NCI-H1417 treated with DMSO at 0.1 percent for 48 hours (cell line): ENCODE data around the gene PHC2.

Experiments
- DNase-seq: peaks from one replicate; lab custom pipeline; 2025; lab: John Stamatoyannopoulos, UW

The PHC2 gene

DNA sequence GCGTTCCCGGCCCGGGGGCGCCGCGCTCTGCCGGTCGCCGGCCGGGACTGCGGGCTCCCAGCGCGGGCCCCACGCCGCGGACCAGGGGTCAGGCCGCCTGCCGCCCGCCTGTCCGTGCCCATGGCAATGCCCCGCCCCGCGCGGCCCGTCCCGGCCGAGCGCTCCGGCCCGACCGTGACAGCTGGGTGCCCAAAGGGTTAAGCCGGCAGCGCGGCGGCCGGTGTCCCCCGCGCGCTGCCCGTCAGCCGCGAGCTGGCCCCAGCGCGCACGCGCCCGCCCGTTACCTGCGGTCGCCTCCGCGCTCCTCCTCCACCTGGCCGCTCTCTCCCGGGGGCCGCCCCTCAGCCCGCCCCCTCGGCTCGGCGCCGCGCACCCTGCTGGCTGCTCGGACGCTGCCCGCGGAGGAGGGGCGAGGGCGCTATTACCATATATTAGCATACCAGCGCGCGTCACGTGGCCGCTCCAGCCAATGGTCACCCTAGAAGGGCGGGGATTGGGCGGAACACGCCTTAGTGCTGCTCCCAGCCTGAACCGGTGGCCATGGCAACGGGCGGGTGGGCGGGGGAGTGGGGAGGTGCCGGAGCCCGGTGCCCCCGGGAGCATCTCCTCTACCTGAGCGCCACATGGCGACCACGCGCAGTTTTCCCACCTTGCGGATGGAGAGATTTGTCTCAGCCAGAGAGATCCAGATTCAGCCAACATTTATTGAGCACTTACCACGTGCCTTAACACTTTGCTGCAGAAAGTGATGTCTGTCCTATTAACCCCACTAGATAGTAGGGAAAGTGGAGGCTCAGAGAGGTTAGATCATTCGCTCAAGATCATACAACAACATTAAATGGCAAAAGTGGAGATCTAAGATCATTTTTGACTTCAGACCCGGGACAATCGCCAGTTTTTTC lies at the start of gene PHC2:
TSS of gene PHC2 (minus strand) at position 404 of the 902 bp plus-strand sequence. CDS start 55,556 bp downstream, outside the sequence.
- peak; percentile 82 for DNase-seq

DNA sequence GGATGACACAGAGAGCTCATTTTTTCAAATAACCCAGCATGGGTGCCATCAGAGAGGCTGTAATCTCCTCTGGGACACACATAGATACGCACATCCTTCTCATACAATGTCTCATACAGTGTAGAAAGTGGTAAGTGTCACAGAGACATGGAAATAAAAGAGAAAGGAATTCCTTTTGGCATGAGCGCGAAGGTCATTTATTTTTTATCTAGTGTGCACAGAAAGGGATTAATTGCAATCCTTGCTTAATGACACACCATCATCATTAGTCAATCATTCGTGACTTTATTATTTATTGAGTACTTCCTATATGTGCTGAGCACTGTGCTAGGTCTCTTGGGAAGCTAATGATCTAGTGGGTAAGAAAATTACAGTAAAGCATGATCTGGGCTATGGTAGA lies 46.6 kb upstream of the PHC2 start:
- no peak for DNase-seq

GRCh38 chr1:33473900-33474299 lies 43.0 kb upstream of the PHC2 start:
- DNase-seq, result no peak

DNA sequence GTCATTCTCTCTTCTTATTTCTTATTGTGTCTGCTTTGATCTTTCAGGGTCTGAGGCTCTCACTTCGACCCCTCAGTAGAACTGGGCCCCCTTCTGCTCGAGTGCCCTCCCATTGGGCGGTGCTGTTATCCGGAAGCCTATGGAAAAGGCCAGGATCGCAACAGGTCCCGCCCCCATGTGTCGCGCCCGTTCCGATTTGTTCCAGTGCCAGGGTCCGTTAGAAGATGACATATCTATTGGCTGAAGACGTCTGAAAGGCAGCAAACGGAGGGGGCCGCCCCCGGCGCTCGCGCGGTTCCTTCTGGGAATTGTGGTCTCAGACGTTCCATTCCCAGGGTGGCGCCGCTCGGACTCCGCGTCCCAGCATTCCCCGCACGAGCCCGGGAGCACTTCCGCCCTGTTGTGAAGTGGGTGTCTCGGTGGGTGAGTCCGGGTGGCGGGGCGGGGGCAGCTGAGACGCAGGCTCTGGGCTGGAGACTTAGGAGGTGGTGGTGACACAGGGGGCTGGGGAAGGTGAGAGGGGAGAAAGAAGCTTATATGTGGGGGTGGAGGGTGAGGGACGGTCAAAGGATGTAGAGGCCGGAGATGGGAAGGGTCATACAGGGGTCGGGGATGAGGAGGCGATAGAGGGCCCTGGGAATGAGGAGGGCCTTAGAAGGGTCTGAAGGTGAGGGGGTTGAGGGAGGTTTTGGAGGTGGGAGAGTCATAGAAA lies 41.5 kb upstream of the PHC2 start, which contains the start of gene ZSCAN20:
TSS of gene ZSCAN20 (plus strand) at position 377 of the 712 bp plus-strand sequence. CDS start 6,644 bp downstream, outside the sequence.
- DNase-seq, result peak; percentile 90

DNA sequence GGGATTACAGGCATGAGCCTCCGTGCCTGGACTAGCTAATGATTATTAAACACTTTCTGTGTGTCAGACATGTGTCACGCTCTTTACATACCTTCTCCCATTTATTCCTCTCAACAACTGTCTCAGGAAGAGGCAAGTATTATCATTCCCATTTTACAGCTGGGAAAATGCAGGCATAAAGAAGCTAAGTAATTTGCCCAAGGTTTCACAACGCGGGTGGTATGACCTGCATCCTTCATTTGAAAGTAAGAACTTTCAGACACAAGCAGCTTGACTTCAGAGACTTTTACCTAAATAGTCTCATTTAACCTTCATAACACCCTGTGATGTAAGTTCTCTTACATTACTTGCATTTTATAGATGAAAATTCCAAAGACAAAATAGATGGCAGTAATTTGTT lies 40.5 kb upstream of the PHC2 start:
- no peak for DNase-seq

GRCh38 chr1:33470495-33471012 lies 39.7 kb upstream of the PHC2 start:
- peak; percentile 75 for DNase-seq

DNA sequence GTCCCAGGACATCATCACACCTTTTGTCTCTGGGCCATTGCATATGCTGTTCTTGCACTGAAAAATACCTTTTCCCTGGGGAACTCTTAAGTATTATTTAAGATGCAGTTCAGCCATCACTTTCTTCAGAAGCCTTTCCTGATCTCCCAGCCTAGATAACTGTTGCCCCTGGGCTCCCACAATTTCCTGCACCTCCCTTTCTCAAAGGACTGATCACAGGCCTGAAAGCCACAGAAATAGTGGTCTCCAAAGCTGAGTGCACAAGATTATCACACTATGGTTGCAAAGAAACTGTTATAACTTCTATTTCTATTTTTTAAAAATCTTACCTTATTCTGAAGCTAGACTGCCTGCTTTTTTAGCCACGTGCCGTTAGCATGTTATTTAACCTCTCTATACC lies 38.8 kb upstream of the PHC2 start:
- DNase-seq, result no peak

DNA sequence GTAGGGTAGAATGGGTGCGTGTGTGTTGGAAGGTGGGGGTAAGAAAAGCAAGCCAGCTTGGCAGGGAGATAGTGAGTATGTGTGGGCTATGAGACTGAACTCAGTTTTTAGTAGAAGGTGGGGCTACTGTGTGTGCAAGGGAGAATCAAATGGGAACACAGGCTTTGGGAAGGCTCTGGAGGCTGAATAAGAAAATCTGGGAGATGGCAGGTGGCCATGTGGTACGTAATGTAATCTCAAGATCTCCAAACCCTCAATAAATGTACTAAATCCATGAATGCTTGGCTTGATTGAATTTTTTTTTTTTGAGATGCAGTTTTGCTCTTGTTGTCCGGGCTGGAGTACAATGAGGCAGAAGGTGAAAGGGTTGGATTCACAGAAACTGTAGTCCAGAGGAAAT lies 38.1 kb upstream of the PHC2 start:
- no peak for DNase-seq

GRCh38 chr1:33468531-33468930 lies 37.6 kb upstream of the PHC2 start:
- DNase-seq, result no peak

- no peak for DNase-seq
These were observed 37.1 kb upstream of the PHC2 start for GRCh38 chr1:33468011-33468410.

GRCh38 chr1:33466159-33466558 lies 35.3 kb upstream of the PHC2 start:
- no peak for DNase-seq

GRCh38 chr1:33465316-33465715 lies 34.4 kb upstream of the PHC2 start:
- DNase-seq, result no peak

DNA sequence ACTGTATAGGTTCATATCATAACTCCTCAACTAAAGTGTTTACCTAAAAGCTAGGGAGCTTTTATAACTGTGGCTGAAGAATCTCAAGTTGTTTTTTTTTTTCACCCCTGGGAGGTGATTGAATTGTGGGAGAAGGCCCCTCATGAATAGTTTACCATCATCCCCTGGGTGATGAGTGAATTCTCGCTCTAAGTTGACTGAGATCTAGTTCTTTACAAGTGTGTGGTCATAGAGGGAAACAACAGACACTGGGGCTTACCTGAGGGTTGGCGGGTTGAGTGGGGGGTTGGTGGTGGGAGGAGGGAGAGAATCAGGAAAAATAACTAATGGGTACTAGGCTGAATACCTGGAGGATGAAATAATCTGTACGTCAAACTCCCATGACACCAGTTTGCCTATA lies 33.7 kb upstream of the PHC2 start:
- no peak for DNase-seq

DNA sequence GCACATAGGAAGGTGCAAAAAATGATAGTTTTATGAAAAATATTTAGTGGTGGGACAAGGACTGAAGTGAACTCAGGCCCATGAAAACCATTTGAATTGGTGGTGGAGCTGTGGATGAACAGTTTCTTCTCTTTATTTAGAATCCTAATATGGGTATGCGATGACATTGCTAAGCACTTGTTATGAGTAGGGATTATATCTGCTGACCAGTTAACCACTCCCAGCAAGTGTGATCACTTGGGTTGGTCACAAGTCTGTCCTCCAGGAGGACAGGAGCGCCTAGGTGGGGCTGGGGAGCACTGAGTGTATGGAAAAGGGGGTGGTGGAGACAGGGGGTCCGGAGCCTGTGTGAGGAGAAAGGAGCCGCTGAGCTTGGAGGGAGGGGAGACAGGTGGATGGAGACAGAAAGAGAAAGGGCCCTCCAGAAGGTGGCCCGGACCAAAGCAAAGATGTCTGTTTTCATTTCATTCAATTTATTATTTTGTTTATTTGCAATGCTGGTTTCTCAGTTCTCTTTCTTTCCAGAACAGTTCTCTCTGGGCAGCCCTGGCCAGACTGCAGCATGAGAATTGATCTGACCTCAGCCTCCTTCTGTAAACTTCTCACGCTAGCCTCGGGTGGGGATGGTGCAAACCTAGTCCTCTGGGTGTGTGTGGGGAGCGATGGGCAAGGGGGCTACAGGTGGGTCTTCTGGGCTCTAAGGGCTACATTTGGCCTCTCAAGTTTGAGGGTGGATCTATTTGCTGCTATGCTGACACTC lies 31.7 kb upstream of the PHC2 start:
- DNase-seq, result no peak

DNA sequence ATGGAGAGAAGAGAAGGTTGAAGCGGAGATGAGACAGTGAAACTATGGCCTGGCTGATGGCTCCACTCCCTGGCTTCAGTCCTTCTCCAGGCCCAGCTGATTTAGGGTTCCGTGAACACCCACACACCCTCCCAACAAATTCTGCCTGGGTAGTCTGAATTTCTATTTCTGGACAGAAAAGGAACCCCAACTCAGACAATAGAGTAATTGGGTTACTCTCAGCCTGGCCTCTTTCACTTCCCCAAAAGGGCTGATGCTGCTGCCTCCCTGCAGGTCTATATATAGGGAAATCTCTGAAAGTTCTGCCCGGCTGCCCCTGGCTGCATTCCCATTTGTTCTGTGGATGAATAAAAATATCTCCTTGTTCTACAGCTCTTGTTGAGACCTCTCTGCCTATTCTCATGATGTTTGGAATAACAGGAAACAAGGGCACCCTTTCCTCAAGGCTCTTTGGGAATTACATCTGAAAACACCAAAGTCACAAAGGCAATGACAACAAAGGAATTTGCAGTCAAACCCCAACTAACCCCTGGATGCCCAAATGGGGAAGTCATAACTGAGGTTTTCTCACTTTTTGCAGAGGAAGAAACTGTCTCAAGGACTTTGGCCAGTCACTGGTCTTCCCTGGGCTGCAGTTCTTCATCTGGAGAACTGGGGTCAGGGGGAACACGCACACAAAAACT lies 30.2 kb upstream of the PHC2 start:
- DNase-seq, result no peak

GRCh38 chr1:33460144-33460543 lies 29.2 kb upstream of the PHC2 start:
- DNase-seq, result no peak

- DNase-seq, result no peak
These were observed 28.8 kb upstream of the PHC2 start for GRCh38 chr1:33459691-33460090.

DNA sequence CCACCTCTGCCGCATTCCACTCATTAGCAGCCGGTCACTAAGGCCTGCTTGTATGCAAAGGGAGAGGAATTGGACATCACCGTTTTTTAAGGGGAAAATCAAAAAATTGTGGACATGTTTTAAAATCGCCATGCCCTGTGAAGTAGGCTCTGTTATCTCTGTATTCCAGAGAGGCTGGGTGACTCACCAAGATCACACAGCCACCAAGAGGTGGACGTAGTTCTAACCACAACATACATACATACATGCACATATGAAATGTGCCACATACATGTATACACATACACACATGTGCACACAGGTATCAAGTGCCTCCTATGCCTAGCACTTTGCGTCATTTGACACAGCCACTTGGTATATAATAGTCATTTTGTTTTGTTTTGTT lies 25.6 kb upstream of the PHC2 start:
- DNase-seq, result no peak

DNA sequence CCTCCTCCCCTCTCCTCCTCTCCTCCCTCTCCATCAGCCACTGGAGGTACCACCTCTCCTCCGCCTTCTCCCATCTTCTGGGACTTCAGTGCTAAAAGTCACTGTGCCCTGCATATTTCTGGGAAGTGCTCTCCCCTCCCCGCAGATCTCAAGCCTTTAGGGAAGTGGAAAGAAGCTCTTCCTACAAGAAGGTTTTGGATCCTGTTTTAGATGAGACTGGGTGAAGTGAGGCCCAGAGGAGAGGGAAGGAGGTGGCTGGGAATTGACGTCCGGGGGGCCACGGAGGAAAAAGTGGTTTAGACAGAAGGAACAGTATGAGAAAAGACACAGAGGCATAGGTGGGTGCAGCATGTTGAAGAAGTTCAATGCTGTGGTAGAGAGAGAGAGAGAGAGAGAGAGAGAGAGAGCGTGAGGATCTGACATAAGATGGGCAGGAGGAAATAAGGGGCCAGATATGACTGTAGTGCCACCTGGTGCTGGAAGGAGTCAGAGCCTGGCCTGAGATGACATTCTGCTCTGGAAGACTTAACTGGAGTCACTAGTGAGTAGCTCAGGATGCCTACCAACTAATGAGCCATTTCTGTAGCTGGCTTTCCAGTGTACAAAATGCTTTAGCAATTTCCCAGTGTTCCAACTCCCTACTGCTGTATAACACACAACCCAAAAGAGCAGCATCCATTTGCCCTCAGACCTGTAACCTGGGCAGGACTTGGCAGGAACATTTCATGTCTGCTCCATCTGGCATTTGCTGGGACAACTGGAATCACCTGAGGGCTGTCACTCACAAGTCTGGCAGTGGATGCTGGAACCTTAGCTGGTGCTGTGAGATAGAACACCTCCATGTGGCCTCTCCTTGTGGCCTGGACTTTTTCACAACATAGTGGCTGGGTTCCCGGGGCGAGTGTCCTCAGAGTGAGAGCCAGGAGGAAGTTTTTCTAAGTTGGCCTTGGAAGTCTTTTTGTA lies 24.9 kb upstream of the PHC2 start:
- DNase-seq, result no peak

GRCh38 chr1:33454646-33455282 lies 23.9 kb upstream of the PHC2 start:
- DNase-seq, result no peak
